GM12878 (cell line): ENCODE results near the gene PYGB. TPM values are rescaled to one million over a fixed set of nuclear protein-coding genes. Genes with fewer than 3 reads are reported as not detected.
A peak's percentile ranks its signal among the peaks of the same experiment; 100 is the strongest.

Experiments
- CBFB ChIP-seq: IDR thresholded peaks from 2 replicates; pipeline ENCODE4 v1.6.1; 2016; ENCODE audit warnings: antibody characterized with exemption, low read depth
- HDAC2 ChIP-seq: fragments of 200-600 bp; sonication (generic); IDR thresholded peaks from 2 replicates; pipeline ENCODE4 v1.6.1; 2017
- IRF4 ChIP-seq: IDR thresholded peaks from 2 replicates; pipeline ENCODE4 v1.6.1; 2011; ENCODE audit warnings: low read depth, low read length
- JUND ChIP-seq: IDR thresholded peaks from 2 replicates; pipeline ENCODE4 v1.6.1; 2012; ENCODE audit warnings: low read depth, mild to moderate bottlenecking, low read length, improper control_type of control experiment, moderate library complexity
- MEF2B ChIP-seq: fragments of 450-650 bp; IDR thresholded peaks from 2 replicates; pipeline ENCODE4 v1.6.1; 2018; ENCODE audit warnings: mild to moderate bottlenecking, moderate library complexity; ENCODE audit not compliant: partially characterized antibody, poor library complexity, severe bottlenecking
- MTA3 ChIP-seq: IDR thresholded peaks from 2 replicates; pipeline ENCODE4 v1.6.1; 2012; ENCODE audit warnings: low read length, inconsistent platforms, borderline replicate concordance
- MYB ChIP-seq: fragments of 150-350 bp; IDR thresholded peaks from 2 replicates; pipeline ENCODE4 v1.6.1; 2014; ENCODE audit warnings: mild to moderate bottlenecking, low read depth, low read length, borderline replicate concordance
- NFXL1 ChIP-seq: fragments of 450-650 bp; IDR thresholded peaks from 2 replicates; pipeline ENCODE4 v1.6.1; 2017; ENCODE audit warnings: antibody characterized with exemption, mild to moderate bottlenecking, borderline replicate concordance
- POLR2AphosphoS5 ChIP-seq: IDR thresholded peaks from 2 replicates; pipeline ENCODE4 v1.6.1; 2011; ENCODE audit warnings: mild to moderate bottlenecking, low read length, inconsistent platforms
- TCF12 ChIP-seq: IDR thresholded peaks from 2 replicates; pipeline ENCODE4 v1.6.1; 2011; ENCODE audit warnings: low read depth, mild to moderate bottlenecking, low read length
- YBX1 ChIP-seq: fragments of 450-650 bp; IDR thresholded peaks from 2 replicates; pipeline ENCODE4 v1.6.1; 2016; ENCODE audit warnings: antibody characterized with exemption
- ZSCAN29 ChIP-seq: fragments of 450-650 bp; IDR thresholded peaks from 2 replicates; pipeline ENCODE4 v1.6.1; 2017; ENCODE audit warnings: mild to moderate bottlenecking, moderate library complexity
- polyA plus RNA-seq, 11 experiments: library from polyadenylated mRNA; depleted of rRNA in 4 of 11; unstranded in 6 of 11; stranded (reverse) in 5 of 11; fragments of >200 nt; fragmentation: Nextera tagmentation in 4 of 11; fragmentation: Illumina TruSeq in 1 of 11; extraction: Ambion mirVana in 4 of 11; extraction: Trizol in 1 of 11; gene quantifications; 1 replicate in 1 of 11; 2 replicates in 10 of 11; pipeline versions ENCODE4 v1.2.1 to v1.2.3, GENCODE V29; 2011 to 2016; ENCODE audit warnings: inconsistent platforms in 2 of 11, missing spikeins in 2 of 11, low read depth in 1 of 11
- total RNA-seq, 4 experiments: library from RNA; depleted of rRNA in 3 of 4; stranded (reverse); fragments of >200 nt in 3 of 4; fragmentation: Illumina TruSeq in 1 of 4; extraction: Trizol in 1 of 4; gene quantifications; 2 replicates each; pipeline versions ENCODE4 v1.2.1 to v1.2.3, GENCODE V29; 2013 to 2021
- TF ChIP-seq, protein P1 (sequence below): fragments of 450-650 bp; conservative IDR thresholded peaks from 2 replicates; pipeline ENCODE4 v1.6.1; 2017; ENCODE audit warnings: mild to moderate bottlenecking, moderate library complexity
- TF ChIP-seq, protein P2 (sequence below): IDR thresholded peaks from 2 replicates; pipeline ENCODE4 v1.6.1; 2011; ENCODE audit warnings: low read depth, mild to moderate bottlenecking, low read length, moderate library complexity, borderline replicate concordance; ENCODE audit errors: extremely low read depth
- TF ChIP-seq, protein P3 (sequence below): IDR thresholded peaks from 2 replicates; pipeline ENCODE4 v1.6.1; 2012; ENCODE audit warnings: low read depth, low read length, improper control_type of control experiment
- TF ChIP-seq, protein P4 (sequence below): IDR thresholded peaks from 2 replicates; pipeline ENCODE4 v1.6.1; 2011; ENCODE audit warnings: mild to moderate bottlenecking, low read depth, low read length, moderate library complexity; ENCODE audit not compliant: insufficient replicate concordance
- TF ChIP-seq, protein P5 (sequence below): fragments of 450-650 bp; IDR thresholded peaks from 2 replicates; pipeline ENCODE4 v1.6.1; 2017; ENCODE audit warnings: mild to moderate bottlenecking, low read depth, inconsistent platforms; ENCODE audit not compliant: poor library complexity, severe bottlenecking
- TF ChIP-seq, protein P6 (sequence below): fragments of 450-650 bp; IDR thresholded peaks from 2 replicates; pipeline ENCODE4 v1.6.1; 2017; ENCODE audit warnings: low read depth, mild to moderate bottlenecking, moderate library complexity
- TF ChIP-seq, protein P7 (sequence below): fragments of 450-650 bp; IDR thresholded peaks from 2 replicates; pipeline ENCODE4 v1.6.1; 2017; ENCODE audit warnings: borderline replicate concordance

PYGB gene
- total and polyA plus RNA-seq, 10 of the 15 experiments (the other 5 are each of a cell fraction or from before 2014, with no cell fraction given) = 0.34 to 33.5 (median 21.8) TPM

DNA sequence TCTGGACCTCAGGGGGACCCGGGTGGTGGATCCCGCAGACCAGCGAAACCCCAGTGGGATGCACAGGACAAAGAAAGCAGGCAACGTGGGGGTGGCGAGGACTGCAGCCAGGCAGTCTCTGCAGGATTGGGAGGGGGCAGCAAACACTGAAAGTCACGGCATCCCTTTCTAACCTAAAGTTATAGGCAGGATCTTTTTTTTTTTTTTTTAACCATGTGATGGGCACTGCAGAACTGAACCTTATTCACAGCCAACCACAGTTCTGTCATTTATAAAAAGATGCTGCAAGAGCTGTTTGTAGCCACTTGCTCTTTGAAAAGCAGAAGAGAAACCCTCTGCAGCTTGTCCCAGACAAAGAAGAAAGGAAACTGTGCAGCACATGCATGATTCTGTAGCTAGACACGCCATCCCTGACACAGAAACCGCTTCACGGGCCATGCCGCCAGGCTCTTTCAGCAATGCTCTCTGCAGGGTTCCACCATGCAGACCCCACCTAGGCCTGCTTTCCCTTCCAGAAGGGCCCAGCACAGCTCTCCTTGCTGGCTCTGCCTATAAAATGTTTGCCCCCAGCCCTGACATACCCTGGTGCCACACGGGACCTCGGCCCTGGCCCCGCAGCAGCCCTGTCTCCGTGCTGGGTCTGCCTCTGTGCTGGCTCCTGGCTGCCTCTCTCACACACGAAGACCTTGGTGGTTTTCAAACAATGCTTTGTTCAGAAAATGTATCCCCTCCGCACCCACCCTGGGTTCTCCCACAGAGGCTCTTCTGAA lies 70.8 kb downstream of the PYGB start (continued):
- TF ChIP-seq, protein P1, sequence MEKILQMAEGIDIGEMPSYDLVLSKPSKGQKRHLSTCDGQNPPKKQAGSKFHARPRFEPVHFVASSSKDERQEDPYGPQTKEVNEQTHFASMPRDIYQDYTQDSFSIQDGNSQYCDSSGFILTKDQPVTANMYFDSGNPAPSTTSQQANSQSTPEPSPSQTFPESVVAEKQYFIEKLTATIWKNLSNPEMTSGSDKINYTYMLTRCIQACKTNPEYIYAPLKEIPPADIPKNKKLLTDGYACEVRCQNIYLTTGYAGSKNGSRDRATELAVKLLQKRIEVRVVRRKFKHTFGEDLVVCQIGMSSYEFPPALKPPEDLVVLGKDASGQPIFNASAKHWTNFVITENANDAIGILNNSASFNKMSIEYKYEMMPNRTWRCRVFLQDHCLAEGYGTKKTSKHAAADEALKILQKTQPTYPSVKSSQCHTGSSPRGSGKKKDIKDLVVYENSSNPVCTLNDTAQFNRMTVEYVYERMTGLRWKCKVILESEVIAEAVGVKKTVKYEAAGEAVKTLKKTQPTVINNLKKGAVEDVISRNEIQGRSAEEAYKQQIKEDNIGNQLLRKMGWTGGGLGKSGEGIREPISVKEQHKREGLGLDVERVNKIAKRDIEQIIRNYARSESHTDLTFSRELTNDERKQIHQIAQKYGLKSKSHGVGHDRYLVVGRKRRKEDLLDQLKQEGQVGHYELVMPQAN = no peak
- TF ChIP-seq YBX1 (no peak), ZSCAN29 (peak; percentile 69; the same call in 1 of the 2 replicates), TCF12 (peak; percentile 56; the same call in 1 of the 2 replicates), MEF2B (peak; percentile 45), IRF4 (peak; percentile 87), MTA3 (peak; percentile 73; the same call in 1 of the 2 replicates), CBFB (peak; percentile 19; the same call in 1 of the 2 replicates), MYB (0 out of 2 replicates have a peak, but pooled peaks have one; percentile 32), JUND (peak; percentile 26; the same call in 1 of the 2 replicates), POLR2AphosphoS5 (peak; percentile 80), NFXL1 (no peak), HDAC2 (no peak)
- TF ChIP-seq, protein P2, sequence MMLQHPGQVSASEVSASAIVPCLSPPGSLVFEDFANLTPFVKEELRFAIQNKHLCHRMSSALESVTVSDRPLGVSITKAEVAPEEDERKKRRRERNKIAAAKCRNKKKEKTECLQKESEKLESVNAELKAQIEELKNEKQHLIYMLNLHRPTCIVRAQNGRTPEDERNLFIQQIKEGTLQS = no peak
- TF ChIP-seq, protein P3, sequence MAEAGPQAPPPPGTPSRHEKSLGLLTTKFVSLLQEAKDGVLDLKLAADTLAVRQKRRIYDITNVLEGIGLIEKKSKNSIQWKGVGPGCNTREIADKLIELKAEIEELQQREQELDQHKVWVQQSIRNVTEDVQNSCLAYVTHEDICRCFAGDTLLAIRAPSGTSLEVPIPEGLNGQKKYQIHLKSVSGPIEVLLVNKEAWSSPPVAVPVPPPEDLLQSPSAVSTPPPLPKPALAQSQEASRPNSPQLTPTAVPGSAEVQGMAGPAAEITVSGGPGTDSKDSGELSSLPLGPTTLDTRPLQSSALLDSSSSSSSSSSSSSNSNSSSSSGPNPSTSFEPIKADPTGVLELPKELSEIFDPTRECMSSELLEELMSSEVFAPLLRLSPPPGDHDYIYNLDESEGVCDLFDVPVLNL = no peak
- TF ChIP-seq, protein P4, sequence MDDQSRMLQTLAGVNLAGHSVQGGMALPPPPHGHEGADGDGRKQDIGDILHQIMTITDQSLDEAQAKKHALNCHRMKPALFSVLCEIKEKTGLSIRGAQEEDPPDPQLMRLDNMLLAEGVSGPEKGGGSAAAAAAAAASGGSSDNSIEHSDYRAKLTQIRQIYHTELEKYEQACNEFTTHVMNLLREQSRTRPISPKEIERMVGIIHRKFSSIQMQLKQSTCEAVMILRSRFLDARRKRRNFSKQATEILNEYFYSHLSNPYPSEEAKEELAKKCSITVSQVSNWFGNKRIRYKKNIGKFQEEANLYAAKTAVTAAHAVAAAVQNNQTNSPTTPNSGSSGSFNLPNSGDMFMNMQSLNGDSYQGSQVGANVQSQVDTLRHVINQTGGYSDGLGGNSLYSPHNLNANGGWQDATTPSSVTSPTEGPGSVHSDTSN = no peak
- TF ChIP-seq, protein P5, sequence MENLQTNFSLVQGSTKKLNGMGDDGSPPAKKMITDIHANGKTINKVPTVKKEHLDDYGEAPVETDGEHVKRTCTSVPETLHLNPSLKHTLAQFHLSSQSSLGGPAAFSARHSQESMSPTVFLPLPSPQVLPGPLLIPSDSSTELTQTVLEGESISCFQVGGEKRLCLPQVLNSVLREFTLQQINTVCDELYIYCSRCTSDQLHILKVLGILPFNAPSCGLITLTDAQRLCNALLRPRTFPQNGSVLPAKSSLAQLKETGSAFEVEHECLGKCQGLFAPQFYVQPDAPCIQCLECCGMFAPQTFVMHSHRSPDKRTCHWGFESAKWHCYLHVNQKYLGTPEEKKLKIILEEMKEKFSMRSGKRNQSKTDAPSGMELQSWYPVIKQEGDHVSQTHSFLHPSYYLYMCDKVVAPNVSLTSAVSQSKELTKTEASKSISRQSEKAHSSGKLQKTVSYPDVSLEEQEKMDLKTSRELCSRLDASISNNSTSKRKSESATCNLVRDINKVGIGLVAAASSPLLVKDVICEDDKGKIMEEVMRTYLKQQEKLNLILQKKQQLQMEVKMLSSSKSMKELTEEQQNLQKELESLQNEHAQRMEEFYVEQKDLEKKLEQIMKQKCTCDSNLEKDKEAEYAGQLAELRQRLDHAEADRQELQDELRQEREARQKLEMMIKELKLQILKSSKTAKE = peak; percentile 83
- TF ChIP-seq, protein P6, sequence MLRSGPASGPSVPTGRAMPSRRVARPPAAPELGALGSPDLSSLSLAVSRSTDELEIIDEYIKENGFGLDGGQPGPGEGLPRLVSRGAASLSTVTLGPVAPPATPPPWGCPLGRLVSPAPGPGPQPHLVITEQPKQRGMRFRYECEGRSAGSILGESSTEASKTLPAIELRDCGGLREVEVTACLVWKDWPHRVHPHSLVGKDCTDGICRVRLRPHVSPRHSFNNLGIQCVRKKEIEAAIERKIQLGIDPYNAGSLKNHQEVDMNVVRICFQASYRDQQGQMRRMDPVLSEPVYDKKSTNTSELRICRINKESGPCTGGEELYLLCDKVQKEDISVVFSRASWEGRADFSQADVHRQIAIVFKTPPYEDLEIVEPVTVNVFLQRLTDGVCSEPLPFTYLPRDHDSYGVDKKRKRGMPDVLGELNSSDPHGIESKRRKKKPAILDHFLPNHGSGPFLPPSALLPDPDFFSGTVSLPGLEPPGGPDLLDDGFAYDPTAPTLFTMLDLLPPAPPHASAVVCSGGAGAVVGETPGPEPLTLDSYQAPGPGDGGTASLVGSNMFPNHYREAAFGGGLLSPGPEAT = peak; percentile 90
- TF ChIP-seq, protein P7, sequence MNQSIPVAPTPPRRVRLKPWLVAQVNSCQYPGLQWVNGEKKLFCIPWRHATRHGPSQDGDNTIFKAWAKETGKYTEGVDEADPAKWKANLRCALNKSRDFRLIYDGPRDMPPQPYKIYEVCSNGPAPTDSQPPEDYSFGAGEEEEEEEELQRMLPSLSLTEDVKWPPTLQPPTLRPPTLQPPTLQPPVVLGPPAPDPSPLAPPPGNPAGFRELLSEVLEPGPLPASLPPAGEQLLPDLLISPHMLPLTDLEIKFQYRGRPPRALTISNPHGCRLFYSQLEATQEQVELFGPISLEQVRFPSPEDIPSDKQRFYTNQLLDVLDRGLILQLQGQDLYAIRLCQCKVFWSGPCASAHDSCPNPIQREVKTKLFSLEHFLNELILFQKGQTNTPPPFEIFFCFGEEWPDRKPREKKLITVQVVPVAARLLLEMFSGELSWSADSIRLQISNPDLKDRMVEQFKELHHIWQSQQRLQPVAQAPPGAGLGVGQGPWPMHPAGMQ = no peak
